HG03457 (cell line): ENCODE results near the gene RASGRP4.

Source experiments
- ATAC-seq: cut with Tn5 transposase; IDR thresholded peaks from one replicate; pipeline ENCODE4 v1.9.1; 2021; ENCODE audit warnings: moderate number of reproducible peaks; ENCODE audit not compliant: unreplicated experiment

RASGRP4 gene

DNA sequence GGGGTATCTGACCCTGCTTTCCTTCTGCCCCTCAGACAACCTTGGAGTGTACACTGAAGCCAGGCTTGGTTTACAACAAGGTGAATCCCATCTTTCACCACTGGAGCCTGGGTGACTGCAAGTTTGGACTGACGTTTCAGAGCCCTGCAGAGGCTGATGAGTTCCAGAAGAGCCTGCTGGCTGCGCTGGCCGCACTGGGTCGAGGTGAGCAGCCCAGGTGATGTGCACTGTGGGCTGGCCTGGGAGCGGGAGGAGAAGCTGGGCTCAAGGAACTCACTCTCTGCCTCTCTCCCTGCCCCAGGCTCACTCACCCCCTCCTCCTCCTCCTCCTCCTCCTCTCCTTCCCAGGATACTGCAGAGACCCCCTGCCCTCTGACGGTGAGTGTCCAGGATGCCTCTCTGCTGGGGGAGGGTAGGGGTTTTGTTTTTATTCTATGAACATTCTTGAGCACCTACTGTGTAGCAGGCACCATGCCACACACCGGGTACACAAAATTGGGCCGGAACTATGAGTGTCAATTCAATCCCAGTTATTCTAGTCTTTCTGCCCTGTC is 34.0 kb downstream of the RASGRP4 start:
- ATAC-seq, result no peak

DNA sequence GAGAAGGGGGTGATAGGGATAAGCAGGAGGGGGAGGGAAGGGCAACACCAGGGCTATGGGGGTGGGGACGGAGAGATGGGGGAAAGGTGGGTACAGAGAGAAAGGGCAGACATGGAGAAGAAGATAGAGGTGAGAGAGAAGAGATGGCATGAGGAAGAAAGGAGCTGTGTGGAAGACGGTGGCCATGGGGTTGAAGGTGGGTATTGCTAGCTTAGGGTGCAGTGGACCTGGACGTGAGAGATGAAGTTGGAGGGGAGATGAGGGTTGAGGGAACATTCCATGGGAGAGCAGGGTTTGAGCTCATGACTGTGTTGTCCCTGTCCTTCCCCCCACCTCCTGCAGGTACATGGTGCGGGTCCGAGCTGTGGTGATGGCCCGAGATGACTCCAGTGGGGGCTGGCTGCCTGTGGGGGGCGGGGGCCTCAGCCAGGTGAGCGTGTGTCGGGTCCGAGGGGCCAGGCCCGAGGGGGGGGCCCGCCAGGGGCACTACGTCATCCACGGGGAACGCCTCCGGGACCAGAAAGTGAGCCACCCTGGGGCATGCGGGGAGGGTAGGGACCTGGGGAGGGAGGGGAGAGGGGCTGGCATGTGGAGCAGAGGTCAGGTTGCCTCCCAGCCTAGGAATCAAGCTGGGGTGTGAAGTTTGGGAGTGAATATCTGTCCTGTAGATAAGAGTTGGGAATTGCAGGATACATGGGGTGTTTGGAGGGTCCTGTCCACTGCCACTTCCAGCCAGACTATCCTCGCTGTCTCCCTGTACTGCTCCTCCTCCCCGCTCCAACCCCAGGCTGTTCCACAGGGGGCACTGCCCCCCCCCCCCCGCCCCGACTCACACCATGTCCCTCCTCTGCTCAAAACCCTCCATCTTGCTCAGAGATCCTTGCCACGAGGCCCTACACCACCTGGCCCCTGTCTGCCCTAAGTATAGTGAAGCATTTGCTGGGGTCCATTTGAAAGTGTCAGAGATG is 35.8 kb downstream of the RASGRP4 start:
- ATAC-seq, result no peak

DNA sequence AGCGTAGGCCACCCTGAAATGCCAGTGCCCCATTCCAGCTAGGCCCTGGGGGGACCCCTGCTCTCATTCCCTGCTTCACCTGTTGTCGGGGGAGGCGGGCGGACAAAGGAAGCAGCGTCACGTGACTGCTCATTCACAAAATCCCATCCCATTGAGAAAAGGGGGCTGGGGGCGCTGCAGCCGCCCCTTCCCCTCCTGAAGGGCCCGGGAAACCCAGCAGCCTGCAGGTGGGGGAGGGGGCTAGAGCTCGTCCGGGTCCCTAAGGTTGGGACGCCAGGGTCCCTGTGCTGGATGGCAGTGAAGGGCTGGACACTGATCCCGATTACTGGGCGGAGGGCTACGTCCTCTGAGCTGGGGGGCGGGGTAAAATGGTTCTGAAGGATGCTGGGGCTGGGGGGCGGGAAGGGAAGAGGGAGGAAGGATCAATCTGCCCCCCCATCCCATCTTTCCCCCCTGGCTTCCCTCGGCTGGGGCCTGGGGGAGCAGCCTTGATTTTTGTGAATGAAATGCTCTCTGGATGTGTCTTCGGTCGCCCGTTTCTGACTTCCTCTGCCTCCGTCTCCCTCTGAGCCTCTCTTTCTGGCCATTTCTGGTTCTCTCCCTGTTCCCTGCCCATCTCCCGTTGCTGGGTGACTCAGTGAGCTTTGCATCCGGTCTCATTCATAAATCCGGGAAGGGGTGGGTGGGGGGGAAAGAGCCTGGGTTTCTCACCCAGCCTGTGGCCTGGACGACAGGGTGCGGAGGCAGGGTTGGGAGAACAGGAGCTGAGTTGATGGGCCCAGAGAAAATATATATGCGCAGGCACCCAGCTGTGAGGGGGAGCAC is 36.7 kb downstream of the RASGRP4 start:
- no peak for ATAC-seq

DNA sequence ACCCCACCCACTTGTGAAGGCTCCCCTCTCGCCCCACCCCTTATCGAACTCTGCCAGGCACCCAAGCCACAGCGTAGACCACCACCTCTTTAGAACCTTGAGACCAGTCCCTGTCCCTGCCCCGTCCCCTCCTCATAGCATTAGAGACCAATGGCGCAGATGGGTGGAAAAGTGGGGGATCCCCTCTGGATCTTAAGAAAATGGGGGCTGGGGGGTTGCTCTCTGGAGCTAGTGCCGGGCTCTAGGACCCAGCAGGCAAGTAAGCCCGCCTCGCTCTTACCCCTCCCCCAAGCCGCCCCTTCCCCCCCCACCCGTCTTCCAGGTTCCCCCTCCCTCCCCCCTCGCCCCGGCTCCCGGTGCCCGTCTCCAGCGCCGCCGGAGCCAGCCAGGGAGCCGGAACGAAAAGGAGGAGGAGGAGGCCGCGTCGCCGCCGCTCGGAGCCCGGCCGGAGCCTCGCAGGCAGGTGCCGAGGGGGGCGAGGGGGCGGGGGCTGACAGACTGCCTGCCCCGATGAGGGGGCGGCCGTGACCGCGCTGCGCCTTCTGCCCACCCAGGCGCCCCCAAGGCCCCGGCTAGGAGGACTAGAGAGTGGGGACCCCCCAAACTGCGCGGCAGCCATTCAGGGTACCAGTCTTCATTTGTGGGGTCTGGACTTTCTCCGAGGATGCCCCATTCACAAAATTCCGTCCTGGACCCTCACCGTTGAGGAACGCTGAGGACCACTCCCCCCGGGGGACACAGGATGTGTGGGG is 37.5 kb downstream of the RASGRP4 start, which contains the start of gene SPRED3:
Gene SPRED3 (plus strand): TSS at position 349 of the 752 bp plus-strand sequence. CDS start 1,606 bp downstream, outside the sequence.
- ATAC-seq, result no peak

DNA sequence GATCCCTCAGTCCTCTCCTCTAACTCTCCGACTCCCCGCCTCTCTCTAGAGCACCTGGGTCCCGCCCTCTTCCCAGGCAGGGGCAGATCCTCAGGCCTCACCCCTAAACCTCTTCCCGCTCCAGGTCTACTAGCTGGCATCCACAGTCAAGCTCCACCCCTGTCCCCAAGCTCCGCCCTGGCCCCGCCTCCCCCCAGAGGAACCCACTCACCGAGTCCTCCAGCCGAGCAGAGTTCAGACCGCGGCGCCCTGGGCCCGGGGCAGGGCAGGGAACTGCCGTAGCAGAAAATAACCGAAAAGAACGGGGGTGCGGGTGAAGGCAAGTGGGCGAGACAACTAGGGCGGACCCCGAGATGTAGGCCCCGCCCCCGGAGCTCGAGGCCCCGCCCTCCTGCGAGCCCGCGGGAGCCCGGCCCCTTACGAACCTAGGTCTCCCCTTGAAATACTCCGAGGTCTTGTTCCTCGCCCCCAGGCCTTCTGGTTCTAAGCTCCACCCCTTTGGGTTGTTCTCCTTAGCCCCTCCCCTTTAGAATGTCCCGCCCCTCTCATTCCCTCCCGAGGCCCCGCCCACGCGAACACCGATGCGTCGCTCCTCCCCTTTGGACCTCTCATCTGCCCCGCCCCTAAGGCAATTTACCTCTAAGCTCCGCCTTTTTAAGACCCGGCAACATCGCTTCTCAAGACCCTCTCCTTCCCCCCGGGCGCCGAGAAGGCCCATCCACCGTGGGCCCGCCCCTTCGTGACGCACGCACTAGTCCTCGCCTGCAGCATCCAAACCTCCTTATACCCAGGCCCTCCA is 38.3 kb downstream of the RASGRP4 start, which contains the start of gene GGN:
Gene GGN (minus strand): TSS at position 485 of the 799 bp plus-strand sequence. CDS start 773 bp downstream, outside the sequence.
- ATAC-seq, result no peak

DNA sequence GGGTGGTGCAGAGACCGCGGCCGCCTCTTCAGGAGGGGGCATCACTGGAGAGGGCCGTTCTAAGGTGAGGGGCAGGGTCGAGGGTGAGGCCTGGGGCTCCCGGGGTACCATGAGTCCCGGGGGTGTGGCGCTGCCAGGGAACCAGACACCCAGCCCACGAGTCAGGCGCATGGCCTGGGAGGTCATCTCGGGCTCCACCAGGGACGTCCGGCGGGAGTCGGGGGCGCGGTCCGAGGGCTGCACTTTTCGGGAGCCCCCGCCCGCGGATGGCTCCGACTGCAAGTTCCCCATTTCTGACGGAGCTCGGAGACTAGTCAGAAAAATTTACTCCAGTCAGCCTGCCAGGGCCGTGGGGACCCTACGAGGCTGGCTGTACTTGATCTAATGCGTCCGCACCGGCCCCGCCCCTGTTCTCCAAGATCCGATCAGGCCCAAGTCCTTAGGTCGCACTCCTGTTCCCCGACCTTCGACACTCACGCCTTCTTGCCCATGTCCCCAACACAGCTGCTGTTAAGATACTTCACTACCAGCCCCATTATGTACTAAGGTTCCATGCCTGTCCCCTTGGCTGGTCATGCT is 39.0 kb downstream of the RASGRP4 start:
- ATAC-seq, result no peak

DNA sequence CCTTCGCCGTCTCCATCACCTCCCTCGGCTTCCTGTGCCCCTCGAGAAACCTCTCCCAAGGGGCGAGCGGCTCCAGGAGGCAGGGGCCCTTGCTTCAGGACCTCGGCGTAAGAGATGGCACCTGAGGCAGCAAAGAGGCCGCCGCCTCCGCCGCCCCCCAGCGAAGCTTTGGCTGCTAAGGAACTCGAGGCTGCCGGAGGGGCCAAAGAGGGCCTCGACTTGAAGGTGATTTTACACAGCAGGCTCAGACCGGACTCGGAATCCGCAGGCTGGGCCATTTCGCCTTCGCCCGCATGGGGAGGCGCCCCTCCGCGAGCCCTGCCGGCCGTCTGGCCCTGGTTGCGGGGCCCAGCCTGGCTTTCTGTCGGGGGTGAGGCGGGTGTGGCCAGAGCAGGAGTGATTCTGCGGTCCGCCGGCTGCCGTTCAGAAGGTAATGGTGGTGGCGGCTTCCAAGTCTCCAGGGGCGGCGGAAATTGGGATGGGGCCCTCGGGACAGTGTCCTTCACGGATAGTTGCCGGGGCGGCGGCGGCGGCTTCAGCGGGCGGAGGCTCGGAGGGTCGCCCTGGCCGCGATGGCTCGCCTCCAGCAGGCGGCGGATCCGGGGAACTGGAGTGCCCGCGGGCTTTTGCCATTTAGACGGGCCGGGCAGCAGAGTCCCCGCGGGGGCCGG is 39.6 kb downstream of the RASGRP4 start:
- no peak for ATAC-seq

DNA sequence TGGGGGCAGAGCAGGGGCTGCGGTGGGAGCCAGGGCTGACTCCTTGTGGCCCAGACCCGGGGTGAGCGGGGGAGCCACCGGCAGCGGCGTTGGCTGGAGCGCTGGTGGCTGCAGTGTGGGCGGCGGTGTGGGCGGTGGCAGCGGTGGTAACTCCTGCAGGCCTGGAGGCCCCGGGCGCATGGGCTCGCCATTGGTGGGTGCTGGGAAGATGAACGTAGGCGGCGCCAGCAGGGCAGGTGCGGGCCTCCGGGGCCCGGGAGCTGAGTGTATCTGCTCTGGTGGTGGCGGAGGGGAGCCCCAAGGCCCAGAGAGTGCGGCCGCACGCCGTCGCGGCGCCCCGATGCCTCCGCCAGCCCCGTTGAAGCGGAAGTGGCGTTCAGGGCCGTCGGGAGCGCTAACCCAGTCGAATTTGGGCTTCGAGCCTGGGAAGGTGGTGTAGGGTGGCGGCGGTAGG is 40.2 kb downstream of the RASGRP4 start:
- no peak for ATAC-seq

DNA sequence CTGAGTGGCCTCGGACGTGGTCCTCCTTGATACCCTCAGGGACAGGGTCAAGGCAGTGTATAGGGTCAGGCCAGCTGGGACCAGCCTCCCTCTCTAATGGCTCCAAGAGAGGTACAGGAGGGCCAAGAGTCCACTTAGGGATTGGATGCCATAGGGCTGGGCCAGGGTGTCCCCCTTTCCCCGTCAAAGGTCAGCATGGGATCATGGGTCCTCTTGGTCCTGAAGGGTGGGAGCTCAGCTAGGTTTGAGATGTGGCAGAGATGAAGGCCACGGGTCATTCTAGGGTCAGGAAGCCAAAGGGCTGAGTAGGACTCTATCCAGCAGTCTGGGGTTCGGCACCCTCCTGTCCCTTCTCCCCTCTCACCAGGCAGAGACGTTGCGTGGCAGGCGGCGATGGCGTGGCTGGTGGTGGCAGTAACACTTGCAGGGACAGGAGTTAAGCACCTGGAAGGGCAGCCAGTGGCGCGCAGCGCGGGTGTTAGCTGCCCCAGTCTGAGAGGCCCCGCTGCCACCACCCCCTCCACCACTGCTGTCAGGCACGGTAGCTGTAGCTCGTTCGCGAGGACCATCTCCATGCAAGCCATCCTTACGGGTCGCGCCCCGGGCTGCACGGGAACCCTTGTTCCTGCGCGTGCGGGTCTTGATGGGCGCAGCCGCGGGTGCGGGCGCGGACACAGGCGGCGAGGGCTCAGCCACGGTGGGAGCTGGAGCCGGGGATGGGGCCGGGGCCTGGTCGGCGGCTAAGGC is 40.8 kb downstream of the RASGRP4 start:
- no peak for ATAC-seq

DNA sequence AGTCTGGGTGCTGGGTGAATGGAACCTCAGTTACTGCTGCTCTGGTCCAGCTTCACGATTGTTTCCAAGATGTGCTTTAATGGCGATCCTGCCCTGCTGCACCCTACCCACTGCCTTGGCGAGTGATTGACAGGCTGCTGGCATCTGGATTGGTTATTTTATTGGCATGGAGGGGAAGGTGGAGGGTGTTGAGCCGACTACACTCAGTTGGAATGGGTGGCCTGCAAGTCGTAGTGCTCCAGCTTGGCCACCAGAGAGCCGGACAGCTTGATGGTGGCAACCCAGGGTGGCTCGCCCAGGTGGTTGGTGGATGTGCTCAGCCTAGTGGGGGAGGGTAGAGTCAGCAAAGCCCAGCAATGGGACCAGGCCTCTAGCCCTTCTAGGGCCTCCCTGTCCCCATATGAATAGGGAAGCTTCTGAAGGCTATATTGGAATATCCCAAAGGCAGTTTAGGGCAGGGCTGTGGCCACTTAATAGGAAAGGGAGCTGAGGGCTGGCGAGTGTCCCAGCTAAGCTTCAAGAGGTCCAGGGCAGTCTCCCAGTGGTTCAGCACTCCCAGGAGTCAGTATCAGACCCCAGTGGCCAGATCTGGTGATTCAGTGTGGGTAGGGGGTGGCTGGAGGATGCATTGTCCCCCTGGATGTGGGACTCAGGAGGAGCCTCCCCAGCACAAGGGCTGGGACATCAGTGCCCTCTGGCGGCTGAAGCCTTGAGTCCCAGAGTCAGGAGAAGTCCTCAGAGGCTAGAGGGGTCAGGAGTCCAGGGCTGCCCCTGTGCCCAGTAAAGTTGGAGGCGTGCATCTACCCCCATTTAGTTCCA is 41.6 kb downstream of the RASGRP4 start:
- ATAC-seq, result no peak

DNA sequence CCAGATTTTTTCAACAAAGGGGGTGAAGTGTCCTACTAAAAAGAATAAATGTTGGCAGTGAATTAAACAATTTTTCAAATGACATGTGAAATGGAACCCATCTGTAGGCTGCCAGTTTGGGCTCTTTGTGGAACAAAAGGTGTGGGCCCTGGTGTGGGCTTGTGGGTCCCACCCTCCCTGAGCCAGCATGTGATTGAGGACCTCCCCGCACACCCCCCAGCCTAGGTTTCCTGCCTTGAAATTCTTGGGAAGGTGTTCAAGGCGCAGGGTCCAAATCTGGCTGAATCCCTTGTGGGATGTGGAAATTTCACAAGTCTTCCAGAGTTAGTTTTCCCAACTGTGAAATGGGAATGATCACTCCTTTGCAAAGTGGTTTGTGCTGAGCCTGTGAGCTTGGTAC is 42.3 kb downstream of the RASGRP4 start:
- ATAC-seq, result no peak

DNA sequence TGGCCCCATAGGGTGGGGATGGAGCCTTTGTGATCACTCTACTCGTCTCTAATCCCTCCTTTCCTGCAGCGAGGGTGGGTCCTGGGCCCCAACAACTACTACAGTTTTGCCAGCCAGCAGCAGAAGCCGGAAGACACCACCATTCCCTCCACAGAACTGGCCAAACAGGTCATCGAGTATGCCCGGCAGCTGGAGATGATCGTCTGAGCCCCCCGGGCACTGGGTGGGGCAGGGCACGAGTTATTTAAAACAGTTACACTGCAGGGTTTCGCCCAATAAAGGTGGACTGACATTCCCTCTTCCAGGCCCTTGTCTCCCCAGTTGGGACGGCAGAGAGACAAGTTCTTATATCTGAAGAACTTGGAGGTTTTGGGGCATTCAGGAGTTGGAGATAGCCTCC is 42.8 kb downstream of the RASGRP4 start:
- ATAC-seq, result no peak

DNA sequence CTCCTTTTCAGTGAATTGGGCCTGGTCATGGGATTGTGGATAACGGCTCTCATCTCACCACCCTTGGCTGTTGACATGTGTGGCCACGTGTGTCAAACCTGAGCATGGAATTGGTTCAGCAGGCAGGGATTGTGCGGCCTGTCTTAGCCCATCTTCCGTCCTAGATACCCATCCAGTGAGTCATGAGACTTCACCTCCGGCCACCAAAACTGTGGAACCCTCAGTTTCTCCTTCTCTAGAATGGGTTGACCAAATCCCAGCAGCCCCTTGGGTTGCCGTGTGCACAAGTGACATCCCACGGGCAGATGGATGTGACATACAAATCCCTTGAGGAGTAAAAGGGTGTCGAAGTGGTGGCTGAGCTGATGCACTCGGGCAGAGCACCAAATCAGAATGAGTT is 44.9 kb downstream of the RASGRP4 start:
- ATAC-seq, result no peak

DNA sequence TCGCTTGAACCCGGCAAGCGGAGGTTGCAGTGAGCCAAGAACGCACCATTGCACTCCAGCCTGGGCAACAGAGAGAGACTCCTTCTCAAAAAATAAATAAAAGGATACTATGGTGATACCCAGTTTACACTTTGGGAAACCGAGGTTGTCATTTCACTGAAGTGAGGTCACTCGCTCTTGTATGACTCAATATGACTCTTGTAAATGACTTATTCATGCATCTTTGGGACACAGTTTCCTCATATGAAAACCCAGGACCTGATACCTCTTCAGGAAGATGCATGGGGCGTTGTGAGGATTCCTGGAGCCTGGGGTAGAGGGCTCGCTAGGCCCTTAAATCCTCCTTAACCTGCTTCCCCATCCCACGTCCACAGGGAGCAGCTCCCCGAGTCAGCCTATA is 47.2 kb downstream of the RASGRP4 start:
- no peak for ATAC-seq

DNA sequence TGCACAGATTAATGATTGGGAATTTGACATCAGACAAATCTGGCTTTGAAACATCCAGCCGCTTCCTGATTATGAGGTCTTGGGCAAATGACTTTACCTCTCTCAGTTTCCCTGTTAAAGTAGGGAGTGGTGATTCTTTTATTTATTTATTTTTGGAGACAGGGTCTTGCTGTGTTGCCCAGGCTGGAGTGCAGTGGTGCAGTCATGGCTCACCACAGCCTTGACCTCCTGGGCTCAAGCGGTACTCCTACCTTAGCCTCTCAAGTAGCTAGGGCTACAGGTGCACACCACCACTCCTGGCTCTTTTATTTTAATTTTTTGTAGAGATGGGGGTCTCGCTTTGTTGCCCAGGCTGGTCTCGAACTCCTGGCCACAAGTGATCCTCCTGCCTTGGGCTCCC is 49.0 kb downstream of the RASGRP4 start:
- no peak for ATAC-seq

DNA sequence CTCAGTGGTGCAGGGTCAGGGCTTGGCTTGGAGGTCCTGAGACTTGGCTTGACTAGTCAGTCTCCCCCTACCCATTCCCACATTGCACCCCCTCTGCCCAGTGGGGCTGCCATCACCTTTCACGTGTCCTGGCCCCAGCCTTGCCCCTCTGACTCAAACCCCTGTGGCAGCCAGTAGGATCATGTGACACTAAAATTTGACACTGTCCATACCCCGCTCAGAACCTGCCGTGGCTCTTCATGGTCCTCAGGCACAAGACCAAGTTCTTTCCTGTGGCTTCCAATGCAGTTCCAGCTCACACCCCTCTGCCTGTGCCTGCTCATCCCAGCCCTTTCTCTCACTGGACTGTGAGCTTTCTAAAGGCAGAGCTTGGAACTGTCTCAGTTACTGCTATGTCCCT is 49.4 kb downstream of the RASGRP4 start:
- ATAC-seq, result no peak

DNA sequence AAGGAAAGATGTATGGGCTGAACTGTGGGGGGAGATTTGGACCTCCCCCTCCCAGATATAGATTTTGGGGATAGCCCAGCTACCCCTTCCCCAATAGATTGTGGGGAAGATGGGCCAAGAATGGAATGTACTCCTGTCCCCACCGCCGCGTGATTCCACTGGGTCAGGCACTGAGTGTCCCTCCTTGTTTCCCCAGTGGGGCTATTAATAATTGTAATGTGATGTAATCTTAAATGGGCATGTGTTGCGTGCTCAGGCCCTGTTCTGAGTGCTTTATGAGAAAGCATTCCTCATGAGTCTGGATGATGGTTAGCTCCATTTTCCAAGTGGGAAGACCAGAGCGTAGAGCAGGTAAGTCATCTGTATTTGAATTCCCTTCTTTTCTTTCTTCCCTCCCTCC is 50.3 kb downstream of the RASGRP4 start:
- ATAC-seq, result no peak
